ENCODE measurements around the gene AGAP1. TPM values are rescaled to one million over a fixed set of nuclear protein-coding genes. Genes with fewer than 3 reads are reported as not detected.

Gene AGAP1
- total RNA-seq, 1 donor from 2014 or later, result 43.9 TPM

GRCh38 chr2:235842941-235843340 is 349.1 kb downstream of the AGAP1 start:
- Mint-ChIP-seq H3K9me3 (ENCODE audit: unreplicated experiment) (no peaks in the 10 kb centered on the region), H3K4me1 (ENCODE audit: unreplicated experiment) (peaks cover 32% of the 10 kb centered on the region), H3K4me3 (ENCODE audit: unreplicated experiment) (no peak overlapping the region), H3K27me3 (ENCODE audit: unreplicated experiment) (peaks cover 10% of the 10 kb centered on the region), H3K27ac (ENCODE audit: unreplicated experiment) (no peak overlapping the region), H3K36me3 (ENCODE audit: low read depth, unreplicated experiment) (peaks cover 10% of the 10 kb centered on the region)
- no peak for TF ChIP-seq CTCF (IDR thresholded peaks at IDR 0.05; ENCODE audit: unreplicated experiment)
- no peak for DNase-seq (ENCODE audit: low spot score)

GRCh38 chr2:235843591-235844395 is 349.9 kb downstream of the AGAP1 start:
- peaks cover 10% of the 10 kb centered on the region for H3K27me3 Mint-ChIP-seq (ENCODE audit: unreplicated experiment)
- DNase-seq (ENCODE audit: low spot score), result no peak
- H3K4me3 Mint-ChIP-seq (ENCODE audit: unreplicated experiment), result no peak overlapping the region
- H3K27ac Mint-ChIP-seq (ENCODE audit: unreplicated experiment), result no peak overlapping the region
- TF ChIP-seq CTCF (IDR thresholded peaks at IDR 0.05; ENCODE audit: unreplicated experiment), result no peak
- peaks cover 10% of the 10 kb centered on the region for H3K36me3 Mint-ChIP-seq (ENCODE audit: low read depth, unreplicated experiment)
- no peaks in the 10 kb centered on the region for H3K9me3 Mint-ChIP-seq (ENCODE audit: unreplicated experiment)
- peaks cover 39% of the 10 kb centered on the region for H3K4me1 Mint-ChIP-seq (ENCODE audit: unreplicated experiment)

- Mint-ChIP-seq H3K9me3 (ENCODE audit: unreplicated experiment) (no peaks in the 10 kb centered on the region), H3K4me3 (ENCODE audit: unreplicated experiment) (peak overlapping the region; percentile 79), H3K27ac (ENCODE audit: unreplicated experiment) (no peak overlapping the region), H3K36me3 (ENCODE audit: low read depth, unreplicated experiment) (peaks cover 10% of the 10 kb centered on the region), H3K4me1 (ENCODE audit: unreplicated experiment) (peaks cover 41% of the 10 kb centered on the region), H3K27me3 (ENCODE audit: unreplicated experiment) (peaks cover 10% of the 10 kb centered on the region)
- no peak for DNase-seq (ENCODE audit: low spot score)
- no peak for TF ChIP-seq CTCF (IDR thresholded peaks at IDR 0.05; ENCODE audit: unreplicated experiment)
Observed at GRCh38 chr2:235844561-235844960, 350.7 kb downstream of the AGAP1 start.

GRCh38 chr2:235845245-235845644 is 351.4 kb downstream of the AGAP1 start:
- H3K4me3 Mint-ChIP-seq (ENCODE audit: unreplicated experiment), result no peak overlapping the region
- H3K27me3 Mint-ChIP-seq (ENCODE audit: unreplicated experiment), result peaks cover 12% of the 10 kb centered on the region
- peaks cover 11% of the 10 kb centered on the region for H3K36me3 Mint-ChIP-seq (ENCODE audit: low read depth, unreplicated experiment)
- no peaks in the 10 kb centered on the region for H3K9me3 Mint-ChIP-seq (ENCODE audit: unreplicated experiment)
- no peak overlapping the region for H3K27ac Mint-ChIP-seq (ENCODE audit: unreplicated experiment)
- DNase-seq (ENCODE audit: low spot score), result no peak
- peaks cover 40% of the 10 kb centered on the region for H3K4me1 Mint-ChIP-seq (ENCODE audit: unreplicated experiment)
- no peak for TF ChIP-seq CTCF (IDR thresholded peaks at IDR 0.05; ENCODE audit: unreplicated experiment)

- Mint-ChIP-seq H3K27ac (ENCODE audit: unreplicated experiment) (no peak overlapping the region), H3K9me3 (ENCODE audit: unreplicated experiment) (no peaks in the 10 kb centered on the region), H3K27me3 (ENCODE audit: unreplicated experiment) (peaks cover 4% of the 10 kb centered on the region), H3K36me3 (ENCODE audit: low read depth, unreplicated experiment) (peaks cover 8% of the 10 kb centered on the region), H3K4me1 (ENCODE audit: unreplicated experiment) (peaks cover 28% of the 10 kb centered on the region), H3K4me3 (ENCODE audit: unreplicated experiment) (no peak overlapping the region)
- DNase-seq (ENCODE audit: low spot score), result no peak
- no peak for TF ChIP-seq CTCF (IDR thresholded peaks at IDR 0.05; ENCODE audit: unreplicated experiment)
Observed at GRCh38 chr2:235847576-235847975, 353.7 kb downstream of the AGAP1 start.
